Fibroblast of pulmonary artery (primary cell): ENCODE data around the gene ZDHHC5.
A peak's percentile ranks its signal among the peaks of the same experiment; 100 is the strongest.
"Not testable (repeated sequence)": the region's sequence is repeated elsewhere in the genome, so short reads cannot be mapped to it uniquely, and the experiment has no call there.

ENCODE experiments used
- DNase-seq: peaks from one replicate; pipeline ENCODE4 v3.0.0-alpha.2; 2010; ENCODE audit warnings: low read depth
- H3K4me3 ChIP-seq: replicated peaks from 2 replicates; pipeline ENCODE4 v1.5.1; 2011; ENCODE audit warnings: low read depth, mild to moderate bottlenecking, control low read depth, low read length, moderate library complexity
- TF ChIP-seq, protein P1 (sequence below): IDR thresholded peaks from 2 replicates; pipeline ENCODE4 v1.5.1; 2011; ENCODE audit warnings: mild to moderate bottlenecking, control low read depth, low read length, inconsistent platforms; ENCODE audit errors: missing control alignments

Gene ZDHHC5

DNA sequence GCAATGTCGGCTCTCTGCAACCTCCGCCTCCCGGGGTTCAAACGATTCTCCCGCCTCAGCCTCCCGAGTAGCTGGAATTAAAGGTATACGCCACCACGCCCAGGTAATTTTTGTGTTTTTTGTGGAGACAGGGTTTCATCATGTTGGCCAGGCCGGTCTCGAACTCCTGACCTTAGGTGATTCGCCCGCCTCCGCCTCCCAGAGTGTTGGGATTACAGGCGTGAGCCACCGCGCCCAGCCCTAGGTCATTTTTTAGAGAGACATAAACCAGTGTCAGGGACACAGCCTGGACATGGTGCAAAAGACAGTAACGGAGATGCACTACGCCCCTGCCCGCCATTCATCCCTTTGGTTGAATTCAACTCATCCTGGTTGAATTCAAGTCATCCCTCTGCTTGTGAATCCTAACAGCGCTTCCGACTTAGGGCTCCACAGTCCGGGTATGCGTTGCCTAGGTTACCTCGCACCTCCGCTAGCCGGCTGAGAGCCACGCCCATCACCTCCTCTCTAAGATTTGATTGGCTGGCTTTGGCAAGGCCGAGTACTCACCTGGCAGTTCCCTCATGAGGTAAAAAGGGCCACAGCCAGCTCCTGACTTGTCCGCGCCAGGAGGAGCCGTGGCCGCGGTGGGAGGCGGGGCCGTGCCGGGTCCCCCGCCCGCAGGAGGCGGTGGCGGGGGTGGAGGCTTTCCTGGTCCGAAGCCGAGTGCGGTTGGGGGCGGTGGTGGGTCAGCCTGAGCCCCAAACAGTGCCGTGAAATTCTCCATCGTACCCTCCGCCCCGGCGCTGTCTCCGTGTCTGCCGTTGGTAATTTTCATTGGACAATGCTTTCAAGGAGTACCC is 43.7 kb downstream of the ZDHHC5 start, which contains the start of gene MED19:
MED19 (minus strand) TSS at position 802 of the 842 bp plus-strand sequence; CDS start at position 766, 36 bp downstream.
- H3K4me3 ChIP-seq: peak within 1 kb of the TSS; percentile 100

DNA sequence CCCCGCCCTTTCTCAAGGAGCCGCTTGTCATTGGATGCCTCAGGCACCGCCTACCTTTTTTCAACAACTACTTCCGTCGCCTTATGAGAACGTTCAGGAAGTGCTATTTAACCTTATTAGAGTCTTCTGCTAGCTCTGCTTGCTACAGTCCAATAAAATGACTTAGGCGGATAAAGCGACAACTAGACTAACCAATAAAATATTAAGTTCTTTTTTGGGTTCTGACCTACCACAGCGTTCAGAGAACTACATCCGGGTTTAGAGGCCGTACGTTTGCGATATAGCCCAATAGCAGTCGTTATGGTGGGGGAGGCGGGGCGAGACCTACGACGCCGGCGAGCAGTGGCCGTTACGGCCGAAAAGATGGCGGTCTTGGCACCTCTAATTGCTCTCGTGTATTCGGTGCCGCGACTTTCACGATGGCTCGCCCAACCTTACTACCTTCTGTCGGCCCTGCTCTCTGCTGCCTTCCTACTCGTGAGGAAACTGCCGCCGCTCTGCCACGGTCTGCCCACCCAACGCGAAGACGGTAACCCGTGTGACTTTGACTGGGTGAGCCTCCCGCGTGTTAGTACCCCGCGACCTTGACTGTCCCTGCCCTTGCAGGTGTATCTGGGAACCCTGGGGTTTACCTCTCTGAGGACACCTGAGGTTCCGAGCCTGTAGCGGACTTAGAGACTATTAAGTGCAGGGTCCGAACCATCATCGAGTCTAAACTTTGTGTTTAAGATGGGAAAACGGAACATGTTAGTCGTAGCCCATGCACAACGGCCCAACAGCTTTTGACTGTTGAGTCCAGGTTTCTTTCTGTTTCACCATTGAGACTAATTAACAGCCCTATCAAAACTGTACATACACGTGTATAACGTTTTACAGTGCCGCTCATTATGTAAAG is 44.6 kb downstream of the ZDHHC5 start, which contains the start of gene TMX2:
TMX2 (plus strand) TSS at position 338 of the 895 bp plus-strand sequence; CDS start at position 364, 26 bp downstream.
- TF ChIP-seq, protein P1, sequence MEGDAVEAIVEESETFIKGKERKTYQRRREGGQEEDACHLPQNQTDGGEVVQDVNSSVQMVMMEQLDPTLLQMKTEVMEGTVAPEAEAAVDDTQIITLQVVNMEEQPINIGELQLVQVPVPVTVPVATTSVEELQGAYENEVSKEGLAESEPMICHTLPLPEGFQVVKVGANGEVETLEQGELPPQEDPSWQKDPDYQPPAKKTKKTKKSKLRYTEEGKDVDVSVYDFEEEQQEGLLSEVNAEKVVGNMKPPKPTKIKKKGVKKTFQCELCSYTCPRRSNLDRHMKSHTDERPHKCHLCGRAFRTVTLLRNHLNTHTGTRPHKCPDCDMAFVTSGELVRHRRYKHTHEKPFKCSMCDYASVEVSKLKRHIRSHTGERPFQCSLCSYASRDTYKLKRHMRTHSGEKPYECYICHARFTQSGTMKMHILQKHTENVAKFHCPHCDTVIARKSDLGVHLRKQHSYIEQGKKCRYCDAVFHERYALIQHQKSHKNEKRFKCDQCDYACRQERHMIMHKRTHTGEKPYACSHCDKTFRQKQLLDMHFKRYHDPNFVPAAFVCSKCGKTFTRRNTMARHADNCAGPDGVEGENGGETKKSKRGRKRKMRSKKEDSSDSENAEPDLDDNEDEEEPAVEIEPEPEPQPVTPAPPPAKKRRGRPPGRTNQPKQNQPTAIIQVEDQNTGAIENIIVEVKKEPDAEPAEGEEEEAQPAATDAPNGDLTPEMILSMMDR: no peak
- DNase-seq: peak; percentile 99
- H3K4me3 ChIP-seq: peak within 1 kb of the TSS; percentile 100

More for the DNA sequence above, 43.7 kb downstream of the ZDHHC5 start, which contains the start of gene MED19:
- peak; percentile 74 for DNase-seq
- TF ChIP-seq, protein P1: no peak

DNA sequence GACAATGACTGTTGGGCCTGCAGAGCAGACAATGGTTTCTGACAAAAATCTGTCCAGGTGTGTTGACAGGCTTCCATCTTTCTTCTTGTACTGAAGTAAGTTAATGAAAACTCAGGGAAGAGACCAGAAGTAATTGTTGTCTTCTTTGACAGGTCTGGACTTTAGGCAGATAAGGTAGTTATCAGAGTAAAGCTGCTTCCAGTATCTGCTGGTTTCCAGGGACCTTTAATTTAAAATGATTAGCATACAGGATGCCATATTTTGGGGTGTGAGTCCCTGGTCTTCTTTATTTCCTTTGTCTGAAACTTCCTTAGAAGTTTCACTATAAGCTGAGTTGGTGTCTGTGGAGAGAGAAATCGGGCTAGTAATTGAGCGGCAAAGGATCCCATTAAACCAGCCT is 45.9 kb downstream of the ZDHHC5 start:
- peak overlapping the region; percentile 100 for H3K4me3 ChIP-seq
- DNase-seq: no peak
- TF ChIP-seq, protein P1: no peak

DNA sequence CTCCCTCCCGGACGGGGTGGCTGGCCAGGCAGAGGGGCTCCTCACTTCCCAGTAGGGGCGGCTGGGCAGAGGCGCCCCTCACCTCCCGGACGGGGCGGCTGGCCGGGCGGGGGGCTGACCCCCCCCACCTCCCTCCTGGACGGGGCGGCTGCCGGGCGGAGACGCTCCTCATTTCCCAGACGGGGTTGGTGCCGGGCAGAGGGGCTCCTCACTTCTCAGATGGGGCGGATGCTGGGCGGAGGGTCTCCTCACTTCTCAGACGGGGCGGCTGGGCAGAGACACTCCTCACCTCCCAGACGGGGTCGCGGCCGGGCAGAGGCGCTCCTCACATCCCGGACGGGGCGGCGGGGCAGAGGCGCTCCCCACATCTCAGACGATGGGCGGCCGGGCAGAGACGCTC is 48.8 kb downstream of the ZDHHC5 start:
- not testable (repeated sequence) for DNase-seq, H3K4me3 ChIP-seq

DNA sequence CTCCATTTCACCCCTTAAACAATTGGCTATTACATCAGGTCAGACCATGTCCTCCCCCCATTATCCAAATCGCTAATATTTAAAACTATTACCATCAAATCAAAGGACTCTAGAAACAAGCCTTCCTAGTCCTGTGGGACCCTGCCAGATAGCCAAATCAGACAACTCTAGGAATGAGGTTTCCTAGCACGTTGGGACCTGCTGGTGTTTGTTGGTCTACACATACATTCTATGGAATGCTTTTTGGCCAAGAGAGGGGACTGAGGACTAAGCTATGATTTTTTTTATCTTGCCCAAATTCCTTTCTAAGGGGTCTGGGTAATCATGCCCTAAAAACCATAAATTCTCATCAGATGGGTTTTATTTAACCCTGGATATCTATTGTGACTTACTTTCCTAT is 59.3 kb downstream of the ZDHHC5 start:
- H3K4me3 ChIP-seq: no peak overlapping the region
- TF ChIP-seq, protein P1: no peak
- no peak for DNase-seq

DNA sequence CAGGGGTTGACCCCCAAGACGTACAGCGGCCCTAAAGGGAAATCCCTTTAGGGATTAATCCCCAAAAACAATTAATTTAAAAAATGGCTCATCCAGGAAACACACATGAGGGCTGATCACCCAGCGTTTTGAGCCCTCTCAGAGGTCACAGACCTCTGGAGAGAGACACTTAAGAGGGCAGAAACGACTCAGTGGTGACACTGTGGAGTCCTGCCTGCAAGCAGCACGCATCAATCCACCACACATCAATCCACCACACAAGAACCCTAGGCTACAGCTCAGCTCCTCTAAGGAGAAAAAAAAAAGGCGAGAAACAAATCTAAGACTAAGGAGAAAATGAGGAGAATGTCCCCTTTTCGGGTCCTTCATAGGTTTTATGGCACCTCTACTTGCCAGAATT is 60.9 kb downstream of the ZDHHC5 start:
- no peak overlapping the region for H3K4me3 ChIP-seq
- DNase-seq: no peak
- TF ChIP-seq, protein P1: no peak

DNA sequence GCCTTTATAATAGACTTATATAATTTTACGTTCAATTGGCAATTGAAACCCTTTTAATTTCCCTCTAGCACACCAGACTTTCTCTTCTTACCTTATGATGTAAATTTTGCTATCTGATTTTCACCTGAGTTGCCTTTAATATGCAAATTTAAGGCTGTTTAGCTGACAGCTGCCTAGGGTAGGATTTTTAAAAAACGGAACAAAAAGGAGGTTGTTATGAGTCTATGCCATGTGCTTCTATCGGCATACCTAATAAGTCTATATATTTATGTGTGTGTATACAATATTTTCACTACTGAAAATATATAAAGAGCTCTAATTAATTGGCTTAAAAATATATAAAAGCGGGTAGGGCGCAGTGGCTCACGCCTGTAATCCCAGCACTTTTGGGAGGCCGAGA is 61.6 kb downstream of the ZDHHC5 start:
- H3K4me3 ChIP-seq: no peak overlapping the region
- DNase-seq: no peak
- TF ChIP-seq, protein P1: no peak
